Body of pancreas (tissue), 4 donors: ENCODE measurements around the gene RAPGEF3.

Experiments
- POLR2A ChIP-seq, 3 donors: fragments of 450-650 bp; IDR thresholded peaks; one replicate each; pipeline ENCODE4 v1.6.1; 2016; ENCODE audit warnings: antibody characterized with exemption in 3 of 3, mild to moderate bottlenecking in 2 of 3
- TF ChIP-seq, protein P1 (sequence below), 7 experiments: fragments of 450-650 bp in 4 of 7; fragments of 200-600 bp in 3 of 7; sonication (generic) in 3 of 7; IDR thresholded peaks; one replicate each; pipeline ENCODE4 v1.5.1; 2016 to 2019; ENCODE audit warnings: antibody characterized with exemption in 7 of 7

DNA sequence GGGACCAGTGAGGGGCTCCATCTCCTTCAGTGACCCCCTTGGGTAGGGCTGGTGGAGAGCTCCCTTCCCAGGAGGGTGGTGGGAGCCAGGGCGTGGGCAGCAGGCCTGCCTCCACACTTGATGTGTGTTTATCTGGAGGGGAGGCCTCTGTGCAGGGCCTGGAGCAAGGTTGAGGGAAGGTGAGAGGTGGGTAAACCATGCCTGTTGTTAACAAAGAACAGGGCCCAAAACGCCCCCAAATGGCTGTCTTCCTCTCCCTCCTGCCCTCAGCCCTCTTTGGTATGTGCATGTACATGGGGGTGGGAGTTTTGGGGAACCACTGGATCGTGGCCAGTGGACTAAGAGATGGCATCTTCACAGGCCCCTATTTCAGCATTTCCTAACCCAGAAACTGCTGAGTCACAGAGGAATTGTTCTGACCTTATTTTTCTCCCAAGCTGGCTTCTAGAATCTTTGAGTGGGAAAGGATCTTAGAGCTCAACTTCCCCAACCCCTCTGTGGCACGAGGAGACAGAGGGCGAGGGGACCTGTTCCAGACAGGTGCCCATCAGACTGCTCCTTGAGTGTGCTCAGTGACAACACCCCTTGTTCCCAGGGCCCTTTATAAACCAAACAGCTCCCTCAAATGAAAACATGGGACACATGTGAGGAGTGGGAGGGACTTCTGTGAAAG lies 17.9 kb upstream of the RAPGEF3 start:
- no peak for TF ChIP-seq POLR2A (IDR thresholded peaks at IDR 0.05)
- TF ChIP-seq, protein P1, sequence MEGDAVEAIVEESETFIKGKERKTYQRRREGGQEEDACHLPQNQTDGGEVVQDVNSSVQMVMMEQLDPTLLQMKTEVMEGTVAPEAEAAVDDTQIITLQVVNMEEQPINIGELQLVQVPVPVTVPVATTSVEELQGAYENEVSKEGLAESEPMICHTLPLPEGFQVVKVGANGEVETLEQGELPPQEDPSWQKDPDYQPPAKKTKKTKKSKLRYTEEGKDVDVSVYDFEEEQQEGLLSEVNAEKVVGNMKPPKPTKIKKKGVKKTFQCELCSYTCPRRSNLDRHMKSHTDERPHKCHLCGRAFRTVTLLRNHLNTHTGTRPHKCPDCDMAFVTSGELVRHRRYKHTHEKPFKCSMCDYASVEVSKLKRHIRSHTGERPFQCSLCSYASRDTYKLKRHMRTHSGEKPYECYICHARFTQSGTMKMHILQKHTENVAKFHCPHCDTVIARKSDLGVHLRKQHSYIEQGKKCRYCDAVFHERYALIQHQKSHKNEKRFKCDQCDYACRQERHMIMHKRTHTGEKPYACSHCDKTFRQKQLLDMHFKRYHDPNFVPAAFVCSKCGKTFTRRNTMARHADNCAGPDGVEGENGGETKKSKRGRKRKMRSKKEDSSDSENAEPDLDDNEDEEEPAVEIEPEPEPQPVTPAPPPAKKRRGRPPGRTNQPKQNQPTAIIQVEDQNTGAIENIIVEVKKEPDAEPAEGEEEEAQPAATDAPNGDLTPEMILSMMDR (IDR thresholded peaks at IDR 0.05), result no peak
